GM21529 (cell line): ENCODE results near the gene SHB.

Experiments
- ATAC-seq: cut with Tn5 transposase; IDR thresholded peaks from one replicate; pipeline ENCODE4 v1.9.1; 2021; ENCODE audit not compliant: unreplicated experiment

Gene SHB

DNA sequence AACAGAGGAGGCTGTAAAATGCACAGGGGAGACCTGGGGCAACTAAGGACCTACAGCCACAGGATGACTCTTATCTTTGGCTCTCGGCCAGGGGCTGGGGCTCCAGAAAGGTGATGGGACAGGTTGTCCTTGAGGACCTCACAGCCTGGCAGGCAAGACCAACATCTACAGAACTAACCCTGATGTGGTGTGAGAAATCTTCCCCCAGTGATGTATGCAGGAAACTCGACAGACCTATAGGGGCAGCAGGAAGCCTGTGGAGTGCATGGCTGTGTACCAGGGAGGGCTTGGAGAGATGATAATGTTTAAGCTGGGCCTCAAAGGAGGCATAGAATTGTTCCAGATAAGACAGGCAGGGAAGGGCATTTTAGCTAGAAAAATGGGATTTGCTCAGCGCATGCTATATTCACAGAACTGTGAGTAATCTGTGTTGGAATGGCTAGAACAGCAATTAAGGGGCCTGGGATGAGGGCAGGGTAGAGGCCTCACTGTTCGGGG, 96.6 kb downstream of the SHB start:
- no peak for ATAC-seq

DNA sequence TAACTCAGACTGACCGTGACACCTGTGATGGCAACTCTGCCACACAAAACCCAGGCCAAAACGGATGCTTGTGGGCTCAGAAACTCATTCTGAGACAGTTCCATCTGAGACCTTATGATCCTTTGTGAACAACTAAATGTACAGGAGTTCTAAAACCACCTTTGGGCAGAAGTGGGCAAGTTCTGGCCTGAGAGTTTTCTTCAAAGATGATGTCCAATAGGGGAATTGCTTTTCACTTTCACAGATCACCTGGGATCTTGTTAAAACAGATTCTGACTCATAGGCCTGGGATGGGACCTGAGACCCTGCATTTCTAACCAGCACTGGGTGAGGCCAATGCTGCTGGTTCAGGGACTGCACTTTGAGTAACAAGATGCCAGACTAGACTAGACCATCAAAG, 97.3 kb downstream of the SHB start:
- ATAC-seq: no peak

DNA sequence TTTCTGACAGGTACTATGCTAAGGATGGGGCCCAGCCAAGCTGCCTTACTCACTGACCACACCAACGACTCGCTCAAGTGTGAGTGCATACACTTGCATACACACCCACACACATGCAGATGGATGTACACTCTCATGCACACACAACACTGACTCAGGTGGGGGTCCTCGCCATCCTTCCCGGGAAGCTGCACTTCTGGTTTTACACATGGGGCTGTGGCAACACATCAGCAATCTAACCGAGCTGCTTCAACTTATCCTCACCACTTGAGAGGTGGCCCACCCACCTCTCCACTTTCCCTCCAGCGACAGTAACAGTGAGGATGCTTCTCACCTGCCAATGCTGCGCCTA, 97.9 kb downstream of the SHB start:
- ATAC-seq: no peak

DNA sequence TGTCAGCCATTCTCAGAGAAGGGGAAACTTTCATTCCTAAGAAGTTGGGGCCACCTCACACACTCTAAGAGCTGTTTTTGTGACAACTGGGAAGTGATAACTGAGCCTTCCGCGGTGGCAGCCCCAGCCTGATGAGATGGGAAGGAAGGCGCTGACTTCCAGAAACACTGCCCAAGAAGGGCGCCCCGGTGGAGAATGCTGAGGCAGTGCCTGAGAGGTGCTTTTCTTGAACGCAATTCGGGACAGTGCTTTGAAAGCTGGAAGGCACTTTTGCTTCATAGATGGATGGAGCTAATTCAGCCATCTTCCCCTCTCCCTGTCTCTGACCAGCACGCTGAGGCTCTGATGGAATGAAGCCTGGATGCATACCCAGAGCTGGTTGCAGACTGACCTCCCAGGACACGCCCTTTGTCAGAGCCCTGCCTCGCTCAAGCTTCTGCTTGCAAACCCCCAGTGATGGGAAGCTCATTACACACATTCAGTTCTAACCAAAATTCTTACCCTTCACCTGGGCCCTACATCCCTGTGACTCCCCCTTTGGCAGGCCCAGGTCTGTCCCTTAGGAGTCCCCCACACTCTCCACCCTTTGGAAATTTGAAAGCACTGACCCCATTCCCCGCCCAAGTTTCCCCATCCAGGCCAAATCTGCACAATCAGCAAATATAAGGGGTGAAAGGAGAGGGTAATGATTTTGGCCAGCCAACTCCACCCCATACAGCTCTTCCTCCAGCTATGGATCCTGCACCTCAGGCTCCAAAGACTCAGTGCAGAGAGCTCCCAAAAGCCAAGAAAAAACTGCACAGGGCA, 98.5 kb downstream of the SHB start:
- no peak for ATAC-seq

DNA sequence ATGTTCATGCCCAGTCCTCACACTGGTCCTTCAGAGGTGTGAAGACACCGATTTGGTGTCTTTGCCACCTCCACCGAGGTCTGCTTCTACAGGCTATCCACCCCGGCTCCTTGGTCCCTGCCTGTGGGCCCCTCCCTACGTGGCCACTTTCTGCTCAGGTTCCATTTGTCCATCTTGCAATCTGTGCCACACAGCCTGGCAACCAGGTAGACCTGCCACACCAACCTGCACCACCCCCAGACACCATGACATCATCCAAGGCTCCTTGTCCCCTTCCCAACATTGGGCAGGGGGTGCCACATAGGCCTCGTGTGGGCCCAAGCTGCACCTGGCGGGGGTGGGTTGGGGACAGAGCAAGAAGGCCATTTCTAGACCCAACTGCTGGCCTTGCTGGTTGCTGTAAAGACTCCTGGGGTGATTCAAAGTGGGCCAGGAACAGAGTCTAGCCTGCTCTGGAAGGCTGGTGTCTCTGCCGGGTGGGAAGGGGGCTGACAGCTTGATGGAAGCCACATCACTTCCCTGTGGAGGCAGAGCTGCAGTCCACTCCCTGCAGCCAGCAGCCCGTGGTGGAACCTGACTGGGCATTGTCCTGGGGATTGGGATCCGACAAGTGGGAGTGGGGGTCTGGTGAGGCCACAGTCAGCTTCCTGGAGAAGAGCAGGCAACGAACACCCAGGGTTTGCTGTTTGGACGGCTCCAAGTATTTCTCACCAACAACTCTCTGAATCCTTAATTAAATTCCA, 99.3 kb downstream of the SHB start:
- no peak for ATAC-seq

DNA sequence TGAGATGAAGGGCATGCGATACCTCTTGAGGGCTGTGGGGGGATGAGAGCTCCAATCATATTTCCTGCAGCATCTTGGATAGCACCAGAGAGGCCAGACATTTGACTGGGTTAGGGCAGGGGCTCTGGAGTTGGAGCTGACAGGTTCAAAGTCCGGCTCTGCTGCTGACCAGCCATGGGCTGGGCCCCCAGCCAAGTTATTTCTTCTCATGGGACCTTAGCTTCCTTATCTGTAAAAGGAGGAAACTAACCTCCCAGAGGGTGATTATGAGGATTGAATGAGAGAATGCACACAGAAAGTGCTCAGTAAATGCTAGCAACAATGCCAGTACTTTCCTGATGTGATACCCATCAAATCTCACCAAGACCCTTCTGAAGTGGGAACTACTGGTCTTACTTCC, 99.9 kb downstream of the SHB start:
- no peak for ATAC-seq

DNA sequence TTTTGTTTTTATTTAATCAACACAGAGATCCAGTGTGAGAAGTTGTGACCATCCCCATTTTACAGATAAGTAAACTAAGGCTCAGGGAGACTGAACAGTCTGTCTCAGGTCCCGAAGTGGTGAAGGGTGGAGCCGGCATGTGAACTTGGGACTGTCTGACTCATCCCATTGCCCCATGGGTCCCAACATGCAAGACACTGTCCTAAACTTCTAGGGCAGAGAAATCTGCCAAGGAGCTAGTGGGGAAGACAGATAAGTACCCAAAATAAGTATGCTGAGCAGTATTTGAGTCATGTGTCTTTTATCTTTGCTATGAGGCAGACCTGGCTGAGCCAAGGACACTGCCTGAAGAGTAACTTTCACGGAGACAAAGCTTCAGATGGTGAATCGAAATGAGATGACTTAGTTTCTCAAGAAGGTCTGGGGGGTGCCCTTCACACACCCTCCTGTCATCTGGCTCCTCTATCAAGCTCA, 100.8 kb downstream of the SHB start:
- no peak for ATAC-seq

DNA sequence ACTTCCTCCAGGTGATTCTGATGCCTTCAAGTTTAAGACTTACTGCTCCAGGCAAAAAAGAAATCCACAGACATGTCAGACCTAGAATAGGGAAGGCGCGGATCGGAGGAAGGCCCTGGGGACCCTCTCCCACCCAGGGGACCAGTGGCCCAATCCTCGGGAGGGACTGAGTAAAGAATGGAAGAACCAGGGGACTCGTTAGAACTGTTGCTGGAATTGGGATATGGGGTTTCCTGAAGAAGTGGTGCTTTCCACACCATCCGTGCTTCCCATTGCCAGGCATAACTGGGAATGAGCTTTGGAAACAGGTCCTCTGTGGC, 101.3 kb downstream of the SHB start:
- ATAC-seq: no peak

DNA sequence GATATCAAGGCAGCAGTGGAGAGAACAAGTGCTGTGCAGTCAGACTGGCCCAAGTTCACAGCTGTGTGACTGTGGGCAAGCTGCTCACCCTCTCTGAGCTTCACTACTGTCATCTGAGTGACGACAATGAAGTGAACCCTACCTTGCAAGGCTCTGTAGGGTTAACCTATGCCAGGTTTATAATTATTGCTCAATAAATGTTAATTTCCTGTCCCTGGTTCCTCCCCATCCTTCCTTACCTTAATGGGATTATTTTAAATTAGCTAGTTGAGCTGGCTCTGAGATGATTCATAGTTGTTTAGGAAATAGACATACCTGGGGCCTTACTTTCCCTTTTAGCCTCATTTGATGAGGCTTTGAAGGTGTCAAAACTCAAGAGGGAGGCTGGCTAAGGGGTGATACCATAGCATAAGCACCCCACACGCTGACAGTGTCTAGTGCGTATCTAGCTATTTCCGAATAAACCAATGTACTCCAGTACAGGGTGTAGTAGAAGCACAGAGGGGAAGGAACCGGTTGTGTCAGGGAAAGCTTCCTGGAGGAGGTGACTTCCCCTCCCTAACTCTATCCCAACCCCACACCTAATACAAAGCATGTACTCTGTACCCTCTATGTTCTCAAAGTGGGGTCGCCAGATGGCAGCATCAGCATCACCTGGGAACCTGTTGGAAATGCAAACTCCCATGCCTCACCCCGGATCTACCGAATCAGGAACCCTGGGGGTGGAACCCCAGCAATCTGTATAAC, 101.8 kb downstream of the SHB start:
- ATAC-seq: no peak

DNA sequence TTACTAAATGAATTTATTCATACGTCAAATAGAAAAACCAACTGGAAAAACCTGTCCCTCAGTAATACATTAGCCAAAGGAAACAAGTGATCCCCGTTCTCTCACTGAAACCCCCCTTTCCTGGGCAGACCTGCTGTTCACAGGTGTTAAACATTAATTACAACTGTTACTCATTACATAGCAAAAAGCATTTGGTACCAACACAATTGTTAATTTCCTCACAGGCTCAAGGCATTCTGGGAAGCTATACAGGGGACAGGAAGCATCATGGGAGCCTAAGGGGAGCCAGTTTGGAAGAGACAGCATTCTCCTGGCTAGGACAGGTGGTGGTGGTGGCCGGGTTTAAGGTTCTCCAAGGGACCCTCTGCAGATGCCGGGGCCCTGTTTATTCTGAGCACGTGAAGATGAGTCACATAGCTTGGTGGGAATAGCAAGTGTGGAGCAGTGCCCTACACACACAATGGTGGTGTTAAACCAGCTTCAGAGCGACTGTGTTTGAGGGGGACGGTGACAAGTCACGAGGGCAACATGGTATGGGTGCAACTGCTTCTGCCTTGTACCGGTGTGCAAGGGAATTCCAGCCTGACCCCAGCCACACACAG, 102.5 kb downstream of the SHB start:
- ATAC-seq: no peak

DNA sequence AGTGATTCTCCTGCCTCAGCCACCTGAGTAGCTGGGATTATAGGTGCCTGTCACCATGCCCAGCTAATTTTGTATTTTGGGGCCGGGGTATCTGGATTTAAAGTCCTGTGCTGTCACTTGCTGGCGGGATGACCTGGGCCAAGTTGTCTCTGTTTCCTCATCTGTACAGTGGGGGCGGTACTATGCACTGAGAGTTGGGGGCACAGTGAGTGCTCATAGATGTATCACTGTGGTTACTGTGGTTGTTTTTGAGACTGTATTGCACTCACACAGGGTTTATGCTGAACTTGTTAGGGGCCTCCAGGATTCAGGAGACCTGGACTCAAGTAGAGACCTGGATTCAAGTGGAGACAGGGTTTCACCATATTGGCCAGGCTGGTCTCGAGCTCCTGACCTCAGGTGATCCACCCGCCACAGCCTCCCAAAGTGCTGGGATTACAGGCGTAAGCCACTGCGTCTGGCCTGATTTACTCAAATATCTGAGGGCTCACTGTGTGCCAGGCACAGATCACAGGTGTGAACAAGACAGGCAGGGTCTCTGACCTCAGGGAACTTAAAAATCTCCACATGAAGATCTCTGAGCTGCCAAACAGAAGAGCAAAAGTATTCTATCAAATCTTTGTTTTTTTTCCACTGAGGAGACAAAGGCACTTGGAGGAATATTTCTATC, 103.2 kb downstream of the SHB start:
- ATAC-seq: peak; percentile 46

DNA sequence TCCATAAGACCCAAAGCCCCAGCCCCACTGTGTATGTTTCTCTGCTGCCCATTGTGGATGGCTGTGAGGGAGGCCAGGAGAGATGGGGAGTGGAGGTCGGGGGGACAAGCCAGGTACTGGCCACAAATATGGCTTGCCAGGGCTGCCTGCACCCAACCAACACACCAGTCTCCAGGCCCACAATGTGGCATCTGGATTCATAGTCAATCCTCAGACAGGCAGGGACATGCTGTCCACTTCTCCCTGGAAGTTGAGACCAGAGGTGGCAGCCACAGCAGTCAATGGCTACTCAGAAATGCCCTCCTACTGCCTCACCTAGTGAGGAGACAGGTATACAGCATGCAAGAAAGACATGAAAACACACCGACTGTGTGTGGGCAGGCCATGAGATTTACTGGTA, 103.9 kb downstream of the SHB start:
- ATAC-seq: no peak

DNA sequence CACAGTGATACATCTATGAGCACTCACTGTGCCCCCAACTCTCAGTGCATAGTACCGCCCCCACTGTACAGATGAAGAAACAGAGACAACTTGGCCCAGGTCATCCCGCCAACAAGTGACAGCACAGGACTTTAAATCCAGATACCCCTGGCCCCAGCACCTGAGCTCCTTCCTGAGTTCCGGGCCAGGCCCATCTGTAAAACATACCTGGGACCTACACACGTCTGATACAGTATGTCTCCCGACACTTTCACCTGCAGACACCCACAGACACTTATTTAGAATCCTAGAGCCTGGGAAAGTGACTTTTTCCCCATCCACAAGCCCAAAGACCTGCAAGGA, 104.3 kb downstream of the SHB start:
- no peak for ATAC-seq

DNA sequence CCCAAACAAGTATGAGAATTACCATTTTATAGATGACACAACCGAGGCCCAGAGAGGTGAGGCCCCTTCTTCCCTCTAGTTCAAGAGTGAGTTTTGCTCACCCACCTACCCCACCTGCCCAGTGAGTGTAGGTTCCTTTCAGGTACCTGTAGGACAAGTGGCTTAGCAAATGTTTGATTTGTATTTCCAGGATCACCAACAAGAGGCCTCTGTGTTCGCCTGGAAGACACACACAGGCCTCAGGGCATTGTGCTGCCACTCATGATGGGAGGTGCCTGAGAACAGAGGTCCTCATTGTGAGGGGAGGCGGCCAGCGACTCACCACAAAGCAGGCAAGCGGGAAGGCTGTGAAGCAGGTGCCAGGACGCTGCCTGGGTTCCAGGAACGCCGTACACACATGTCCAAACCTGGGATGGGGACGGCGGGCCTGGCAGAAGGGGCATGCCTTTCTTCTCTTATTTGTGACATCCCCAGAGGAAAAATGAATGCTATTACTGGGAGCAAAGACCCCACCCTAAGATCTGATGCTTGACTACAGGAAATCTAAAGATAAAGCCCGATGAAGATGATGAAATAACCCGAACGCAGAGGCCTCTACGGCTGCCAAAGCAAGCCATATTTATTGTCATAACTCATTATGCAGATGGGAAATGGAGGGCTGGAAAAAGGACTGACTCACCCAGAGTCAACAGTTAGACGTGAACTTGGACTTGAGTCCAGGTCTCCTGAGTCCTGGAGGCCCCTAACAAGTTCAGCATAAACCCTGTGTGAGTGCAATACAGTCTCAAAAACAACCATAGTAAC, 104.9 kb downstream of the SHB start:
- no peak for ATAC-seq

DNA sequence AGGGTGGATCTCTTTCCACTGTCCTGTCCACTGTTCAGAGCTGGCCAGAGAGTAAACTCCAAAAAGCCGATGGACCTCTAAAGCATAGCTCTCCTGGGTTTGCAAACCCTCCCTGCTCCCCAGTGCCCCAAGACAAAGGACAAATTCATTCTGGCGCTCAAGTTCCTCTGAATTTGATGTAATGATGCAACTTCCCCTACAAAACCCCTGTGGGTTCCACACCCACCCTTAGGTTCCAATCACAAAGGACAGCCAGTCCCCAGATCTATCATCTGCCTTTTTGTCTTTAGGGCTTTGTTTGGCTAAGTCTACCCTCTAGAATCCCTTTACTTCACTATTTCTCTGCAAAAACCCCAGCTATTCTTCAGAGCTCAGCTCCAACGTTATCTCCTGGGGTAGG, 107.7 kb downstream of the SHB start:
- ATAC-seq: no peak

DNA sequence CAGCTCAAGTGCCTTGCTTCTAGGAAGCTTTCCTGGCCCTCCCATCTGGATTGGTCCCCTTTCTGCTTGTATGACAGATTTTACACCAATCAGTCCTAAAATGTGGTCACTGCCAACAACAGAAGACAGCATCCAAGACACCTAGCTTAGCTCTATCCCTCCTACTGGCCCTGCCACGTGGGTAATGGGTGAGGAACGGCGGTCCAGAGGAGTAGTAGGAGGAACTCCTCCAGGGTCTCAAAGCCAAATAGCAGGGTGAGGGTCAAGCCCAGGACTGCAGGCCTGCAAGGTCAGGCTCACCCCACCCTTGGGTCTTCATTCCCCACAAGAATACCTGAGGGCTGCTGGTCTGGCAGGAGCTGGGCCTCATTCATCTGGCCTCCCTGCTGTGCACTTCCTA, 108.4 kb downstream of the SHB start:
- no peak for ATAC-seq

DNA sequence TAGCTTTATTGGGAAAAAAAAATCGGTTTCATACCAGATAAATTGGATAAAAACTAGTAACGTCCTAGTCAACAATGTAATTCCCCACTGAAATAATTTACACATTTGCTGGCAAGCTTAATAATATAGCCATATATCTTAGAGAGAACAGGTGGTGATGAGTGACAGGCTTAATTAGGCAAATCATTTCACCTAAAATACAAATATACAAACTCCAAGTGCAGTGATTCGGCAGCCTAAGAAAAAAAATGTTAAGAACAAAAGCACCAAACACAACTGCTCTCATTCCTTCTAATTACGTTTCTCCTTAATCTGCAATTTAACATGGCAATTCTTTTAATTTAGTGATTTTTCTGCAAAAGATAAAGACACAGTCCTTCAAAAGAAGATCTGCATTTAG, 109.1 kb downstream of the SHB start:
- ATAC-seq: no peak

DNA sequence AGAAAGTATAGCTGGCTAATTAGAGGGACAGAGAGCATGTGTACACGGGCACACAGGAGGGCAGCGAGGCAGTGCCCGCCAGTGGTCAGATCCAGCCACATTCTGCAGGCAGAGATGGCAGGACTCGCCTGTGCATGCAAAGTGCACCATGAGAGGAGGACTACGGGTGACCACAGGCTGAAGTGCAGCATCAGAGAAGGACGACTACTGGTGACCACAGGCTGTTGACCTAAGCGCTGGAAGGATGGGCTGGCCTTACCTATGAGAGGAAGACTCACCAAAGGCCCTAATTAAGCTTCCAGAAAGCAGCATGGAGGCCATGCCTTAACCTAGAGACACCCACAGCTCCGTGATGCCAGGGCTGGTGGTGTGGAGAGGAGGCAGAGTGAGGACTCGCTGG, 110.9 kb downstream of the SHB start:
- ATAC-seq: no peak

DNA sequence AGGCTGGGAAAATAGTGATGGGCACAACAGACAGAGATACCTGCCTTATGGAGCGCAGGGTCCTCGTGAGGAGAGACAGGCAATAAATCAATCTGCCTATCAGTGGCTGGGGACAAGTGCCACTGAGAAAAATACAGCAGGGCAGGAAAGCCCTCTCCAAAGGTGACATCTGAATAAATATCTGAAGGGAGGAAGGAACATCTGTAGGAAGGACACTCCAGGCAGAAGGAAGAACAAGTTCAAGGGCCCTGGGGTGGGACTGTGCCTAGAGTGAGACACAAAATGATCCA, 111.4 kb downstream of the SHB start:
- no peak for ATAC-seq

DNA sequence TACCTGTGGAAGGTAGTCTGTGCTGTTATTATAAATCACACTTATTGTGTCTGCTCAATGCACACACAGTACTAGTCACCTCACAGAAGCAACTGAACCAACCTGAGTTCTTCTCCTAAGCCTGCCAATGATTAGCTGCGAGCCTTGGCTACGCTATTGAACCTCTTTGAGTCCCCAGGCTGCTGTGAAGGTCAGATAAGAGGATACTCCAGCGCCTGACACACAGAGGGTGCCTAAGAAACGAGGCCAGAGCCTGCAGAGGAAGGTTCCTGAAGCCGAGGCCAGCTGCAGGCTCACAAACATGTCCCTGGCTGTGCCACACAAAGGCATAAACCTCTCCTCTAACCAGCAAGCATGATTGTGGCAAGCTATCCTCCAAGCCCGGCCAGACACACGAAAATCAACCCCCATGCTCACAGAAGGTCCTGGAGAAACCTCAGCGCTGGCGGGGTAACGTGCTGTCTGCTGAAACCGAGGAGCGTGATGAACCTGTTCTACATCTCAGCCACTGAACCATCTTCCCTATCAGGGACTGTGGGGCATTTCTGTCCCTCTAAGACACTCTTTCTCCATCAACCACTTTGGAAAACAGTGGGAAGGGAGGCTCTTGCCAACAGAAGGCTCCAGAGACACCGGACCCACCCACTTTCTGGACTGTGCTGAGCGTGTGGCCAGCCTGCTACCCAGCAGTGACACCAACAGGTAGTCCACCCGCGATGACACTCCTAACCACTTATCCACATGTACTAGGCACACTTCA, 111.9 kb downstream of the SHB start:
- ATAC-seq: no peak
